Esophagus squamous epithelium (tissue), 5 donors: ENCODE measurements around the gene PCDHGA8. TPM values are rescaled to one million over a fixed set of nuclear protein-coding genes. Genes with fewer than 3 reads are reported as not detected.
"Not testable (repeated sequence)": the region's sequence is repeated elsewhere in the genome, so short reads cannot be mapped to it uniquely, and the experiment has no call there.

Source experiments
- DNase-seq: peaks from one replicate; lab custom pipeline; 2025; lab: John Stamatoyannopoulos, UW
- H3K27ac ChIP-seq, 4 donors: fragments of 200-600 bp; sonication (generic); one replicate each; pipeline ENCODE4 v1.5.1; 2016 to 2019; ENCODE audit warnings: mild to moderate bottlenecking in 1 of 4
- H3K27me3 ChIP-seq, 4 donors: fragments of 200-600 bp; sonication (generic); 1 replicate in 3 of 4; 2 replicates in 1 of 4; pipeline versions ENCODE4 v1.5.1 to v1.6.0; 2017 to 2021; ENCODE audit warnings: antibody characterized with exemption in 1 of 4
- H3K36me3 ChIP-seq, 3 donors: fragments of 200-600 bp; sonication (generic); one replicate each; pipeline ENCODE4 v1.5.1; 2016 to 2019
- H3K4me1 ChIP-seq, 3 donors: fragments of 200-600 bp; sonication (generic); one replicate each; pipeline ENCODE4 v1.5.1; 2017 to 2019
- H3K4me3 ChIP-seq, 4 donors: fragments of 200-600 bp; sonication (generic); 1 replicate in 3 of 4; 2 replicates in 1 of 4; pipeline ENCODE4 v1.5.1; 2016 to 2019; ENCODE audit warnings: mild to moderate bottlenecking in 2 of 4, moderate library complexity in 1 of 4
- H3K9me3 ChIP-seq, 3 donors: fragments of 200-600 bp; sonication (generic); one replicate each; pipeline ENCODE4 v1.5.1; 2016 to 2019
- CTCF ChIP-seq, 6 experiments: fragments of 450-650 bp in 4 of 6; fragments of 200-600 bp in 2 of 6; sonication (generic) in 2 of 6; IDR thresholded peaks; one replicate each; pipeline ENCODE4 v1.5.1; 2016 to 2019; ENCODE audit warnings: antibody characterized with exemption in 6 of 6, mild to moderate bottlenecking in 4 of 6, moderate library complexity in 4 of 6
- POLR2A ChIP-seq, 4 donors: fragments of 450-650 bp; IDR thresholded peaks; one replicate each; pipeline ENCODE4 v1.6.1; 2017; ENCODE audit warnings: antibody characterized with exemption in 4 of 4, mild to moderate bottlenecking in 4 of 4, moderate library complexity in 3 of 4
- WGBS, 2 donors: methylation state at CpG; one replicate each; pipeline ENCODE4 v1.1.5; 2018; 5-methylcytosine and 5-hydroxymethylcytosine counted together
- intact Hi-C: fragments of 100-400 bp; cut with DNase I; formaldehyde crosslinking; loops from one replicate; pipeline ENCODE4 v1.15.0; 2022
- total RNA-seq, 4 donors: library from RNA; depleted of rRNA; stranded (reverse); fragments of >200 nt; gene quantifications; one replicate each; pipeline ENCODE4 v1.1.0, GENCODE V29; 2016
- donor health status: DM: yes; HTN: yes; CAD: no.

Gene PCDHGA8
- total RNA-seq, 4 donors from 2014 or later = 0.41 to 1.7 (median 1.4) TPM

GRCh38 chr5:141374627-141375026 is 17.8 kb upstream of the PCDHGA8 start:
- peak overlapping the region in 1 of 4 donors; percentile 49 for H3K4me3 ChIP-seq
- H3K9me3 ChIP-seq = peaks cover 0 to 97% (median 85%) of the 10 kb centered on the region in 3 donors
- H3K4me1 ChIP-seq = no peaks in the 10 kb centered on the region
- WGBS, 2 donors = 72 to 73% methylated on average over 14 of the region's 14 CpGs
- no peaks in the 10 kb centered on the region for H3K36me3 ChIP-seq
- intact Hi-C loops = no loop called here
- TF ChIP-seq CTCF (IDR thresholded peaks at IDR 0.05) (no peak), POLR2A (IDR thresholded peaks at IDR 0.05) (no peak)
- no peak overlapping the region for H3K27ac ChIP-seq
- DNase-seq = no peak
- peaks cover 0 to 23% (median 0%) of the 10 kb centered on the region in 4 donors for H3K27me3 ChIP-seq

GRCh38 chr5:141375444-141376155 is 16.8 kb upstream of the PCDHGA8 start:
- DNase-seq, H3K36me3 ChIP-seq, H3K4me1 ChIP-seq, H3K27ac ChIP-seq, intact Hi-C loops, H3K4me3 ChIP-seq: not testable (repeated sequence)
- WGBS, 2 donors = 48 to 50% methylated on average over 8 to 14 of the region's 48 CpGs
- Histone ChIP-seq H3K9me3 (peaks cover 0 to 93% (median 76%) of the 10 kb centered on the region in 3 donors), H3K27me3 (peaks cover 0 to 20% (median 0%) of the 10 kb centered on the region in 4 donors)

GRCh38 chr5:141382469-141383294 is 9.8 kb upstream of the PCDHGA8 start, which contains the start of gene PCDHGA7:
PCDHGA7 (plus strand) TSS chr5:141382742; CDS start chr5:141382900, 158 bp downstream.
- 23 to 44% methylated on average over 22 to 24 of the region's 37 CpGs for WGBS, 2 donors
- intact Hi-C loops = no loop called here
- Histone ChIP-seq H3K27me3 (peaks cover 0 to 16% (median 0%) of the 10 kb centered on the region in 4 donors), H3K4me1 (no peaks in the 10 kb centered on the region), H3K36me3 (peaks cover 0 to 4% (median 0%) of the 10 kb centered on the region in 3 donors), H3K4me3 (peak within 1 kb of the TSS; percentile 7 to 51 (median 28)), H3K9me3 (peaks cover 0 to 92% (median 79%) of the 10 kb centered on the region in 3 donors), H3K27ac (no peak within 1 kb of the TSS)
- DNase-seq = no peak
- TF ChIP-seq POLR2A (IDR thresholded peaks at IDR 0.05) = no peak
- peak in 2 of 6 experiments; percentile 11 to 14 for TF ChIP-seq CTCF (IDR thresholded peaks at IDR 0.05)

- Histone ChIP-seq H3K4me3 (no peak overlapping the region), H3K9me3 (peaks cover 2 to 89% (median 77%) of the 10 kb centered on the region in 3 donors), H3K4me1 (no peaks in the 10 kb centered on the region), H3K36me3 (peaks cover 0 to 4% (median 0%) of the 10 kb centered on the region in 3 donors), H3K27ac (no peak overlapping the region), H3K27me3 (peaks cover 0 to 18% (median 0%) of the 10 kb centered on the region in 4 donors)
- WGBS, 2 donors = 47 to 49% methylated on average over 17 to 18 of the region's 21 CpGs
- TF ChIP-seq POLR2A (IDR thresholded peaks at IDR 0.05) (no peak), CTCF (IDR thresholded peaks at IDR 0.05) (no peak)
- no peak for DNase-seq
- intact Hi-C loops = no loop called here
Measured at GRCh38 chr5:141383345-141383744, 9.1 kb upstream of the PCDHGA8 start.

GRCh38 chr5:141384471-141385267 is 7.8 kb upstream of the PCDHGA8 start:
- peaks cover 8 to 92% (median 83%) of the 10 kb centered on the region in 3 donors for H3K9me3 ChIP-seq
- no peaks in the 10 kb centered on the region for H3K4me1 ChIP-seq
- H3K36me3 ChIP-seq = peaks cover 0 to 4% (median 0%) of the 10 kb centered on the region in 3 donors
- no peak for TF ChIP-seq CTCF (IDR thresholded peaks at IDR 0.05)
- no peak for TF ChIP-seq POLR2A (IDR thresholded peaks at IDR 0.05)
- intact Hi-C loops = no loop called here
- H3K4me3 ChIP-seq = no peak overlapping the region
- no peak for DNase-seq
- WGBS, 2 donors = 47 to 48% methylated on average over 5 to 14 of the region's 43 CpGs
- H3K27me3 ChIP-seq = peaks cover 0 to 19% (median 0%) of the 10 kb centered on the region in 4 donors
- no peak overlapping the region for H3K27ac ChIP-seq
